ENCODE results near the gene ZNF70.
"Not testable (repeated sequence)": the region's sequence is repeated elsewhere in the genome, so short reads cannot be mapped to it uniquely, and the experiment has no call there.

ZNF70 gene

DNA sequence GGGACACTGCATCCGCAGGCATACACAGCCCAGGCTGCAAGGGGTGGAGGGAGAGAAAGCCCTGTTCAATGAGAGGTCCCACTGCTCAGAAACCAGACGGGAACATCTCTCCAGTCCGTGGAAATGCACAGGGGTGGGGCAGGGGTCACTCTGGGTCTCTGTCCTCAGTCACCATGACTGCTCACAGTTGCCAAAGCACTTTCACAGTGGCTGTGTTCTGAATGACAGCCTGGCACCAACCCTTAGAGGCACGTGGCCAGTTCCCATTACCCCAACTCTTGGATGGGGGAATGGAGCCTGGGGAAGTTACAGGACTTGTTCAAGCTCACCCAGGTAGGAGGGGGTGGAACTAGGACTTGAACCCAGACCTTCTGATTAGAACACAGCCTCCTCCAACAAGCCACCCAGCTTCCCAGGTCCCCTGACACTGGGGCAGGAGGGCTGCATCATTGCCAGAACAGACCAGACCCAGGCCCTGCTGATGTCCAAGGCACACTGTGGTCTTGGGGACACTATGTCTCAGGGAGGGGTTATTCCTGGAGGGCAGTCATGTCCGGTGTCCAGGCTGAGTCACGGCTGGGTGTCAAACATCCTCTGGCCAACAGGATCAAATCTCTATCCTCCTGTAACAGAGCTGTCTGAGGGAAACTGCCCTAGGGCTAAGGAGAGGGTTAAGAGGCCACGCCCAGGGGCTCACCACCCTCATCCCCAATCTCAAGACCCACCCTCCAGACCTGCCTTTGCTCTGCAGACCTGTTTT lies 8.2 kb downstream of the ZNF70 start:
- H3K9ac ChIP-seq (ENCODE audit: low read depth, low read length): no peak overlapping the region
- peaks cover 3% of the 10 kb centered on the region; the same call in 1 of the 2 replicates for H3K36me3 ChIP-seq (ENCODE audit: insufficient read depth, low read length)
- no peaks in the 10 kb centered on the region for H3K9me3 ChIP-seq (ENCODE audit: control insufficient read depth, insufficient read depth, low read length)
- H3K4me1 ChIP-seq (ENCODE audit: insufficient read depth, low read length): no peaks in the 10 kb centered on the region

DNA sequence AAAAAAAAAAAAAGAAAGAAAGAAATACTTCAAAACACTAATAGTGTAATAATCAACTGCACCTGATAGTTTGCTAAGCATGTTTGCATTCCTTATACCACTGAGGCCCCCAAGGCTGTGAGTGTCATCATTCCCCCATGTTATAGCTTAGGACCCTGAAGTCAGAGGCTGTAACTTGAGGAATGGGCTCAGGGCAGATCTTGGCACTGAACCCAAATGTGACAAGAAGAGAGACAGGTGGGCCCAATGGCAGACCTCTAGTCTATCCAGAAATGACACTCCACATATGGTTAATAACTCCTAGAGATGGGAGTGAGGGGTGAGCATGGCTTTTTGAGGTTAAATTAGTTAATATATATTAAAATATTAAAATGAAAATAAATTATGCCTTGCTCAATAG lies 13.2 kb downstream of the ZNF70 start:
- no peaks in the 10 kb centered on the region for H3K9me3 ChIP-seq (ENCODE audit: control insufficient read depth, insufficient read depth, low read length)
- no peaks in the 10 kb centered on the region for H3K36me3 ChIP-seq (ENCODE audit: insufficient read depth, low read length)
- H3K9ac ChIP-seq (ENCODE audit: low read depth, low read length): no peak overlapping the region
- H3K4me1 ChIP-seq (ENCODE audit: insufficient read depth, low read length): peaks cover 3% of the 10 kb centered on the region; the same call in 1 of the 2 replicates

DNA sequence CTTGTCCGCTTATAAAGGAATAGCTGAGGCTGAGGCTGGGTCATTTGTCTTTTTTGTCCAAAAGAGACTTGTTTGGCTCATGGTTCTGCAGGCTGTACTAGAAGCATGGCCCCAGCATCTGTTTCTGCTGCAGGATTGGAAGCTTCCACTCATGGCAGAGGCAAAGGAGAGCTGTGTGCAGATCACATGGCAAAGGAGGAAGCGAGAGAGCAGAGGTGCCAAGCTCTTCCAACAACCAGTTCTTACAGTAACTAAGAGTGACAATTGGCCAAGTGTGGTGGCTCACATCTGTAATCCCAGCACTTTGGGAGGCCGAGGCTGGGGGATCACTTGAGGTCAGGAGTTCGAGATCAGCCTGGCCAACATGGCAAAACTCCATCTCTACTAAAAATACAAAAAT lies 22.8 kb downstream of the ZNF70 start:
- not testable (repeated sequence) for H3K4me1 ChIP-seq (ENCODE audit: insufficient read depth, low read length); H3K9ac ChIP-seq (ENCODE audit: low read depth, low read length); H3K9me3 ChIP-seq (ENCODE audit: control insufficient read depth, insufficient read depth, low read length); H3K36me3 ChIP-seq (ENCODE audit: insufficient read depth, low read length)

DNA sequence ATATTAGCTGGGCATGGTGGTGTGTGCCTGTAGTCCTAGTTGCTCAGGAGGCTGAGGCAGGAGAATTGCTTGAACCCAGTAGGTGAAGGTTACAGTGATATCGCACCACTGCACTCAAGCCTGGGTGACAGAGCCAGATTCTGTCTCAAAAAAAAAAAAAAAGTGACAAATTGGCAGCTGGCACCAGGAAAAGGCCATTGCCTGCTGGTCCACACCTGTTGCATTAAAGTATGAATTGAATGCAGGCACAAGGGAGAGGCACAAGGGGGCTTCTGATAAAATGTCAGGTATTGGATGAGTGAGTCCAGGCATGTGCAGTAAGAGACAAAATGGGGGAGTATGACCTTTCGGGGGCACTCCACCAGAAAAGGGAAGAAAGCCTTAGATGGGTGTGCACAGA lies 28.2 kb downstream of the ZNF70 start:
- Histone ChIP-seq H3K9me3 (ENCODE audit: control insufficient read depth, insufficient read depth, low read length) (no peaks in the 10 kb centered on the region), H3K4me1 (ENCODE audit: insufficient read depth, low read length) (no peaks in the 10 kb centered on the region), H3K9ac (ENCODE audit: low read depth, low read length) (no peak overlapping the region), H3K36me3 (ENCODE audit: insufficient read depth, low read length) (no peaks in the 10 kb centered on the region)

DNA sequence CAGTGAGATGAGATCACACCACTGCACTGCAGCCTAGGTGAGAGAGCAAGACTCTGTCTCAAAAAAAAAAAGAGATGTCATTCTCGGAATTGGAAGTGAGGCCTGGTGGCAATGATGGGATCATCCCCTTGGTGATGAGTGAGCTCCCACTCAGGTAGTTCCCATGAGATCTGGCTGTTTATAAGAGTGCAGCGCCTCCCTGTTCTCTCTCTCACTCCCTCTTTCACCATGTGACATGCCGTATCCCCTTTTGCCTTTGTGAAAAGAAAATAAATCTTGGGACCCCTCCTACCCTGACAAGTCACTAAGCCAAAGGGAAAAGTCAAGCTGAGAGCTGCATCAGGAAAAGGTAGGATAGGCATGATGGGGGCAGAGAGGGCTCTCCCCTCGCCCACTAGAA lies 28.8 kb downstream of the ZNF70 start:
- Histone ChIP-seq H3K4me1 (ENCODE audit: insufficient read depth, low read length) (no peaks in the 10 kb centered on the region), H3K36me3 (ENCODE audit: insufficient read depth, low read length) (no peaks in the 10 kb centered on the region), H3K9me3 (ENCODE audit: control insufficient read depth, insufficient read depth, low read length) (no peaks in the 10 kb centered on the region), H3K9ac (ENCODE audit: low read depth, low read length) (no peak overlapping the region)

DNA sequence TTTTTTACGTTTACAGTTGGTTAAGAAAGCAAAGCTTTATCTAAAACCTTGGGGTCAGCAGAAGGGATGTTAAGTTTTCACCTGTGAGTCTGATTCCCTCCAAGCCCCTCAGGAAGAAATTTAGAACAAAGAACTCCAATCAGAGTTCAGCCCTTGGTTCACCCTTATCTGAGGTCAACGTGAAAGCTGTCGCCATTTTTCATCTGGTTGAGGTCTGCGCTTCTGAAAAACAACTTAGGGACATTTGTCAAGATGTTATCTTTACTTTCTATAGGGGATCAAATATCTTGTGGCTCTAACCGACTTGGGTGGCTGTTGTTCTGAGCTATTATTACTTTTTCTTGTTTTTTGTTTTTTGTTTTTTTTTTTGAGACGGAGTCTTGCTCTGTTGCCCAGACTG lies 30.1 kb downstream of the ZNF70 start:
- Histone ChIP-seq H3K9ac (ENCODE audit: low read depth, low read length) (no peak overlapping the region), H3K9me3 (ENCODE audit: control insufficient read depth, insufficient read depth, low read length) (no peaks in the 10 kb centered on the region), H3K36me3 (ENCODE audit: insufficient read depth, low read length) (no peaks in the 10 kb centered on the region), H3K4me1 (ENCODE audit: insufficient read depth, low read length) (no peaks in the 10 kb centered on the region)

DNA sequence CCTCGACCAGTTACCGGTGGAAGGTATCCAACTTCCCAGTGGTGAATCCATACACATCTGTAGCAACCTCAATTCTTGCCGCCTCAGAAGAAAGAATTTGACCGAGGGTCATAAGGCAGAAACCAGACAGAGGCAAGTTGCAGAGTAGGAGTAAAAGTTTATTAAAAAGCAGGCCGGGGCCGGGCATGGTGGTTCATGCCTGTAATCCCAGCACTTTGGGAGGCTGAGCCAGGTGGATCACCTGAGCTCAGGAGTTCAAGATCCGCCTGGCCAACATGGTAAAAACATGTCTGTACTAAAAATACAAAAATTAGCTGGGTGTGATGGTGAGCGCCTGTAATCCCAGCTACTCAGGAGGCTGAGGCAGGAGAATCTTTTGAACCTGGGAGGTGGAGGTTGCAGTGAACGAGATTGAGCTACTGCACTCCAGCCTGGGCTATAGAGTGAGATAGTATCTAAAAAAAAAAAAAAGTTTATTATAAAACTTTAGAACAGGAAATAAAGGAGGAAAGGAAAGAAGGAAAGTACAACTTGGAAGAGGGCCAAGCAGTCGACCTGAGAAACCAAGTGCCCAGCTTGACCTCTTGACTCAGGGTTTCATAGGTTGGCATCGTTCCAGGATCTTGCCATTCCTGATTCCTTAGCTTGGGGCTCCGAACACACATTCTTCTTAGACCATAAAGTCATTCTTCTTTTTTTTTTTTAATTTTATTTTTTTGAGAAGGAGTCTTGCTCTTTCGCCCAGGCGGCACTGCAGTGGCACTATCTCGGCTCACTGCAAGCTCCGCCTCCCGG lies 32.3 kb downstream of the ZNF70 start:
- Histone ChIP-seq H3K9me3 (ENCODE audit: control insufficient read depth, insufficient read depth, low read length) (no peaks in the 10 kb centered on the region), H3K36me3 (ENCODE audit: insufficient read depth, low read length) (no peaks in the 10 kb centered on the region; the same call in 1 of the 2 replicates), H3K9ac (ENCODE audit: low read depth, low read length) (no peak overlapping the region), H3K4me1 (ENCODE audit: insufficient read depth, low read length) (no peaks in the 10 kb centered on the region)

DNA sequence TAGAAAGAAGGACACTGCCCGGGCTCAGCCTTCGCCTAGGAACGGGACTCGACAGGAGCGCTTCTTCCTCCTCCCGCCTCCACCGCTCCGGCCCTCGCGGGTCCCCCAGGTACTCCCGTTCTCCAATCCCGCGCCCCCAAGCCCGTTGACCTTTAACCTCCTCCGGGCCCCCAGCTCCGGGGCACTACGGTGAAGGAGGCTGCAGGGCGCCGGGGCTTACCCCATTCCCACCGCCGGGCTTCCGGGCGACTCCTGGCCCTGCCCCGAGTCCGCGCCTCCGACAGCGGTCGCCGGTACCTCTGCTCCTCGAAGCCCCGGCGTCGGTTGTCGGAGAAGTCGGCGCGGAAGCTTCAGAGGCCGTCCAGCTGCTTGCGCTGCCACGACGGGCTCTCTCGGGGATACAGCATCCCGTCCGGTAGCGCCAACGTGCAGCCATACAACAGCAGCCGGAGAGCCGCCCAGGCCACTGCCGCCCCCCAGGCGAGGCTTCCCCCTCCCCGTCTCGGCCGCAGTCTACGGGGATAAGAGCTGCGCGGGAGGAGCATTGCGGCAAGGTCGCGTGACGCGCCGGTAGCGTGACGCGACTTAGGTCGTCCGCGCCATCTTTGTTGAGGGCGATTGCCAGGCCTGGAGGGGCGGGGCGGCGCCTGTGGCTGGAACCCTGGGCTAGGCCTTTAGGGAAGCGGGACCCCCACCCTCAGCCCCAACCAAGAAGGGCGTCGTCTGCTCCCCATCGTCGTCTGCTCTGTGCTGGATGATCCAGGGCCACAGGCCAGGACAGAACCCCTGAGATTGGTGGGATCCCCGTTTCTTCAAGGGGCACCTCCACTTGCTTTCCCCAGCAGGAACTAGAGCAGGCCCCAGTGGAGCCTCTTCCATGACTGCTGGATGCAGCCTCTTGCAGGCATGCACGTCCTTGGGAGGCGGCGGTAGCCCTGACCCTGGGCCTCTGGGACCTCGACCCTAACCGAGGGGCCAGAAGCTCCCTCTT lies 33.8 kb downstream of the ZNF70 start:
- H3K36me3 ChIP-seq (ENCODE audit: insufficient read depth, low read length): no peaks in the 10 kb centered on the region; the same call in 1 of the 2 replicates
- no peaks in the 10 kb centered on the region for H3K9me3 ChIP-seq (ENCODE audit: control insufficient read depth, insufficient read depth, low read length)
- peak overlapping the region; percentile 87 for H3K9ac ChIP-seq (ENCODE audit: low read depth, low read length)
- no peaks in the 10 kb centered on the region for H3K4me1 ChIP-seq (ENCODE audit: insufficient read depth, low read length)

DNA sequence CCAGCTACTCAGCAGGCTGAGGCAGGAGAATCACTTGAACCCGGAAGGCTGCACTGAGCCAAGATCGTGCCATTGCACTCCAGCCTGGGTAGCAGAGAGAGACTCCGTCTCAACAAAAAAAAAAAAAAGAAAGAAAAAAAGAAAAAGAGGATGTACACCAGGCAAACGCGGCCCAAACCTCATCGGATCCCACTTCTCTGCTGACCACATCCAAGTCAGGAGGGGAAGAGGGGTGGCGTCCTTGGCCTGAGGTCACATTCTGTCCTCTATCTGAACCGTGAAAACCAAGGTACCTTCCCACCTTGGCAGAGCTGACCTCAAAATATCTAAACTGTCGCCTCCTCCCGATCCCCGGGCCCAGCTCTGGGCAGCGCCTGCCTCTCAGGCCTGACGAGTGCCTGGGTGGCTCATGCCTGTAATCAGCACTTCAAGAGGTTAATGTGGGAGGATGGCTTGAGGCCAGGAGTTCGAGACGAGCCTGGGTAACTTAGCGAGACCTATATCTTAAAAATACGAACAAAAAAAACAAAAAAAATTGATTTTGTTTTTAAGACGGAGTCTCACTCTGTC lies 35.0 kb downstream of the ZNF70 start:
- no peaks in the 10 kb centered on the region for H3K9me3 ChIP-seq (ENCODE audit: control insufficient read depth, insufficient read depth, low read length)
- H3K4me1 ChIP-seq (ENCODE audit: insufficient read depth, low read length): no peaks in the 10 kb centered on the region
- H3K36me3 ChIP-seq (ENCODE audit: insufficient read depth, low read length): no peaks in the 10 kb centered on the region; the same call in 1 of the 2 replicates
- peak overlapping the region; percentile 87; the same call in 1 of the 2 replicates for H3K9ac ChIP-seq (ENCODE audit: low read depth, low read length)

DNA sequence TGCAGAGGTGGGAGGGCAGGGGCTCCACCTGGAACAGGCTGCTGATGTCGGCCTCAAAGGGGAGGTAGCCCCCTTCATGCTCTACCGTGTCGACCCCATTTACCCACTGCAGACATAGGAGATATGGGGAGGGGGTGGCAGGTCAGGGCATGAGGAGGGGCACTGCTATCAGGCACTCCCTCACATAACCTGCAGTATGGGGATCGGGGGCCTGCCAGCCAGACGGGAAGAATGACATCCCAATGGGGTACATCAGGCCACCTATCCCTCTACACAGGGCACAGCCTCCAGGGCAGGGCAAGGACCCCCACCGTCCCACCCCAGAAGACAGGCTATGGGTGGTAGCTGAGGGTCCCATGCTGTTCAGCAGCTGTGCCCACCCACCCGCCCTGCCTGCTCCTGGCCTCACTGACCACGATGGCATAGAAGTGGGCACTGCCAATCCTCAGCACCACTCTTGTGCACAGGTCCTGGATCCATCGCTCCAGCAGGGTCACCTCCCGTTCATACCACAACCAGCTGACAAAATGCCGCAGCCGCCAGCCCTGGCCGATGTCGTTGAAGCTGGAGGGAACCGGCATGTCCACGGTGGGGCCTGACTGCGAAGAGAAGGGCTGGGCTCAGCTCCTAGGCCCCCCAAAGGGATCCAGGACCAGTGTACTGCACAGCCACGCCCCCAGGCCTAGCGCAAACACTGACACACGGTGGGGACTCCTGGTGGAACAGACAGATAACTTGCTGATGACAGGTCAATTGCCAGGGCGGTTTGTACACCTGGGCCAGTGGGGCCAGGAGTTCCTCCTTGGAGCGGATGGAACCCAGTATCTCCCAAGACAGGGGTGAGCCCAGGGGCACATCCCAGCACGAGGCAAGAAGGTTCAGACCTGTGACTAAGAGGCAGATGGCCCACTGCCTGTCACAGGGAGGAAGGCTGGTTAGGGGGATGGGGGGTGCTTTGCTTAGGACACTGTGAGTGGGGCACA lies 36.0 kb downstream of the ZNF70 start:
- Histone ChIP-seq H3K4me1 (ENCODE audit: insufficient read depth, low read length) (no peaks in the 10 kb centered on the region), H3K9ac (ENCODE audit: low read depth, low read length) (no peak overlapping the region), H3K9me3 (ENCODE audit: control insufficient read depth, insufficient read depth, low read length) (no peaks in the 10 kb centered on the region), H3K36me3 (ENCODE audit: insufficient read depth, low read length) (no peaks in the 10 kb centered on the region; the same call in 1 of the 2 replicates)

DNA sequence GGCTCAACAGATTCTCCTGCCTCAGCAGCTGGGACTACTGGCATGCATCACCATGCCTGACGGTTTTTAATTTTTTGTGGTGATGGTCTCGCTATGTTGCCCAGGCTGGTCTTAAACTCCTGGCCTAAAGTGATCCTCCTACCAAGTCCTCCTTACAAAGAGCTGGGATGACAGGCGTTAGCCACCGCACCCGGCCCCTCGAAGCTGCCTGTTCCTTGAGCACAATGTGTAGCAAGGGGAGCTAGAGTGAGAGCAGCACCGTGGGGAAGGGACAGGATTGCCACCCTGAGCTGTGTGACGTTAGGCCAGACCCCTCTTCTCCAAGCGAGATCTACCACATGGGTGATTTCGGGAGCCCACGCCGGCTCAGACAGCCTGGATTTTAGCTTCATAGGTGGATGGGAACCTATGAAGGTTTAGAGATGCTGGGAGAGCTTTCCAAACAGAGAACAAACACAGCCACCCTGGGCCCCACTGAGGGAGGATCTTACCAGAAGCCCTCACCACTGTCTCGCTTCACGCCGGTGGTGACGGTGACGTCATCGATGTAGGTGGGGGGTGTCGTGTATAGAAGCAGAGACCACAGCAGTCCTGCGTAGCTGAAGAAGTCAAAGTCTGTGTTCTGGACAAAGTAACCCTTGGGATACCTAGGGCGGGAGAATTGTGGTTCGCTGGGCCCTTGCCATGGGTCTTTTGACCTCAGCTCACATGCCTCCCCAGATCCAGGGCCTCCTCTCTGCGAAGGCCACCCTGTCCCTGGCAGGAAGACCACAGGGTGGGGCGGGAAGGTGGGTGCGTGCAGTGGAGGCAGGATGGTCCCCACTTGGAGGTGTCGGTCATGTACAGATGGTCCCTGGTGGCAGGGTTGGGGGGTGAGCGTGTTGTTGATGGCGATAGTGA lies 37.0 kb downstream of the ZNF70 start:
- Histone ChIP-seq H3K9ac (ENCODE audit: low read depth, low read length) (no peak overlapping the region), H3K4me1 (ENCODE audit: insufficient read depth, low read length) (no peaks in the 10 kb centered on the region), H3K36me3 (ENCODE audit: insufficient read depth, low read length) (no peaks in the 10 kb centered on the region; the same call in 1 of the 2 replicates), H3K9me3 (ENCODE audit: control insufficient read depth, insufficient read depth, low read length) (no peaks in the 10 kb centered on the region)

DNA sequence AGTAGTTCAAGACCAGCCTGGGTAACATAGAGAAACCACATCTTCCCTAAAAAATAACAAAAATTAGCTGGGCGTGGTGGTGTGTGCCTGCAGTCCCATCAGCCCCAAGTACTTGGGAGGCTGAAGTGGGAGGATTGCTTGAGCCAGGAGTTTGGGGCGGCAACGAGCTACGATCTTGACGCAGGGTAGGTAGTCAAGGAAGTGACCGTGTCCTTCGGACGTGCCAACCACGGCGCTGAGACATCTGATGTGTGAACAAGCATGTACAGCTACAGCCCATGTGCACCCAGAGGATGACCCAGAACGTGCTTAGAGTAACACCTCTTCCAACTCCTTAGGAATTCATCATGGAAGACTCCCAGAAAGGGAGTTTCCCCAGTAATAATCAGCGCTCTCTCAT lies 38.7 kb downstream of the ZNF70 start:
- H3K9me3 ChIP-seq (ENCODE audit: control insufficient read depth, insufficient read depth, low read length): no peaks in the 10 kb centered on the region
- H3K9ac ChIP-seq (ENCODE audit: low read depth, low read length): no peak overlapping the region
- no peaks in the 10 kb centered on the region for H3K4me1 ChIP-seq (ENCODE audit: insufficient read depth, low read length)
- H3K36me3 ChIP-seq (ENCODE audit: insufficient read depth, low read length): no peaks in the 10 kb centered on the region; the same call in 1 of the 2 replicates

Measured in ES-I3 (cell line).